A673 (cell line): ENCODE measurements around the gene FBRS. TPM values are rescaled to one million over a fixed set of nuclear protein-coding genes. Genes with fewer than 3 reads are reported as not detected.

Experiments used
- BruUV-seq: library from RNA; stranded (reverse); fragments of 400-500 nt; replicated peaks from 2 replicates; lab custom pipeline; 2021; lab: Mats Ljungman, UMichigan
- CTCF ChIA-PET: fragments of 300-600 bp; sonication (Branson Sonifier 250); formaldehyde crosslinking; loops from one replicate; lab custom pipeline; 2022; ENCODE audit warnings: antibody characterized with exemption; lab: Charles Lee
- POLR2A ChIA-PET: fragments of 300-600 bp; sonication (Branson Sonifier 250); formaldehyde crosslinking; loops from one replicate; lab custom pipeline; 2022; ENCODE audit warnings: antibody characterized with exemption; ENCODE audit not compliant: low non-redundant PET; lab: Charles Lee
- DNase-seq: peaks from one replicate; pipeline ENCODE4 v3.0.0-alpha.2; 2015; ENCODE audit warnings: low spot score
- H3K27ac ChIP-seq: fragments of 200-600 bp; sonication (generic); 2 replicates; pipeline ENCODE4 v1.5.1; 2016; ENCODE audit warnings: mixed run types, low read depth, mild to moderate bottlenecking, mixed read lengths, antibody characterized with exemption, low read length; ENCODE audit not compliant: poor library complexity, severe bottlenecking
- H3K27me3 ChIP-seq: fragments of 200-600 bp; sonication (generic); replicated peaks from 2 replicates; pipeline ENCODE4 v1.6.1; 2017; ENCODE audit warnings: mixed run types, low read depth, mild to moderate bottlenecking, mixed read lengths, antibody characterized with exemption, low read length; ENCODE audit not compliant: insufficient read depth, poor library complexity
- H3K36me3 ChIP-seq: fragments of 200-600 bp; sonication (generic); 2 replicates; pipeline ENCODE4 v1.6.1; 2016; ENCODE audit warnings: mixed run types, mild to moderate bottlenecking, mixed read lengths, antibody characterized with exemption, low read length; ENCODE audit not compliant: insufficient read depth, poor library complexity, severe bottlenecking
- H3K4me1 ChIP-seq: fragments of 200-600 bp; sonication (generic); 2 replicates; pipeline ENCODE4 v1.6.1; 2017; ENCODE audit warnings: mixed run types, mild to moderate bottlenecking, mixed read lengths, antibody characterized with exemption, low read length; ENCODE audit not compliant: insufficient read depth, poor library complexity, severe bottlenecking
- H3K4me3 ChIP-seq: fragments of 200-600 bp; sonication (generic); 2 replicates; pipeline ENCODE4 v1.5.1; 2016; ENCODE audit warnings: low read depth, mixed run types, mild to moderate bottlenecking, mixed read lengths, low read length; ENCODE audit not compliant: poor library complexity, severe bottlenecking
- H3K9me3 ChIP-seq: fragments of 200-600 bp; sonication (generic); 2 replicates; pipeline ENCODE4 v1.6.1; 2016; ENCODE audit warnings: mixed run types, low read depth, mild to moderate bottlenecking, mixed read lengths, antibody characterized with exemption, low read length; ENCODE audit not compliant: poor library complexity, severe bottlenecking
- EZH2 ChIP-seq: fragments of 200-600 bp; sonication (generic); IDR thresholded peaks from 2 replicates; pipeline ENCODE4 v1.6.1; 2017; ENCODE audit warnings: borderline replicate concordance, low read depth, mild to moderate bottlenecking, mixed read lengths, antibody characterized with exemption, low read length; ENCODE audit not compliant: poor library complexity, severe bottlenecking
- intact Hi-C: fragments of 100-400 bp; cut with micrococcal nuclease; formaldehyde crosslinking; loops from one replicate; pipeline ENCODE4 v1.10.0; 2022; ENCODE audit not compliant: unreplicated experiment
- total RNA-seq: library from RNA; stranded (reverse); gene quantifications from 2 replicates; pipeline ENCODE4 v1.2.3, GENCODE V29; 2021
- TF ChIP-seq, protein P1 (sequence below): fragments of 300-800, 200-600 bp; sonication (generic); conservative IDR thresholded peaks from 2 replicates; pipeline ENCODE4 v1.5.1; 2017; ENCODE audit warnings: low read depth, mild to moderate bottlenecking, antibody characterized with exemption, low read length, moderate library complexity, mixed read lengths

The FBRS gene
- total RNA-seq, 1 experiment from 2014 or later: 79.9 TPM

DNA sequence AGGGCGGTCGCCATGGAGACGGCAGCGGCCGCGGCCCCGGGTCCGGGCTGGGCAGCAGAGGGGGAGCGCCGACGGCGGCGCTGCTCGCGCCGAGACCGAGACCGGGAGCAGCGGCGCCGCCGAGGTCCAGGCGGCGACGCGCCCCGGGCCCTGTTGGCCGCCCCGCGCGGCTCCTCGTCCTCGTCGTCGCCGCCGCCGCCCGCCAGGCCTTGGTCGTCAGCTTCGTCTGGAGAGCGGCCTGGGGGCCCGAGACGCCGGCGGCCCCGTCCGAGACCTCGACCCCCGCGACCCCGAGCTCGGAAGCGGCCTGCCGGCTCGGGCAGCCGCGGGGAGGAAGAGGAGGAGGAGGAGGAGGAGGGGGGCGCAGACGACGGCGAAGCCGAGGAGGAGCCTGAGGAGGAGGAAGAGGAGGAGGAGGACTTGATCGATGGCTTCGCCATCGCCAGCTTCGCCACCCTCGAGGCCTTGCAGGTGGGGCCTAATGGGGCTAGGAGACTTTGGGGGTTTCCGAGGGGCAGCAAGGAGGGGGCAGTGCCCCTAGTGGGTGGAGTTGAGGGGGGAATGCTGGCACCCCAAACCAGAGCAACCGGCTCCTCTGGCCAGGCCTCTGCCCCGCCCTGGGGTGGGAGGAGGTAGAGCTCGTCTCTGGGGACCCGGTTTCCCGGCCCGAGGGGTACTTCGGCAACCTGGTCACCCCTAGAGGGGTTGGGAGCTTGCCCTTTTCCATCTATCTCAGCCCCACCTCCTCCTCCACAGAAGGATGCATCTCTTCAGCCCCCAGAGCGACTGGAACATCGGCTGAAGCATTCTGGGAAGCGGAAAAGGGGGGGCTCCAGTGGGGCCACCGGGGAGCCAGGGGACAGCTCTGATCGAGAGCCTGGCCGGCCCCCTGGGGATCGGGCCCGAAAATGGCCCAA, 1.5 kb downstream of the FBRS start:
- DNase-seq: no peak
- peak overlapping the region; percentile 81 for H3K4me3 ChIP-seq
- intact Hi-C loops: loop anchor here (2.0 kb wide), 1 partner anchor 39 kb away; the partner anchor contains the start of gene SRCAP
- H3K27me3 ChIP-seq: no peaks in the 10 kb centered on the region
- H3K9me3 ChIP-seq: no peaks in the 10 kb centered on the region
- BruUV-seq: no TSS peak
- H3K4me1 ChIP-seq: peaks cover 19% of the 10 kb centered on the region
- POLR2A ChIA-PET: interaction anchor here (0.7 kb wide), 1 partner anchor 875 kb away, joined by 3 read pairs; no protein-coding TSS in a partner anchor
- peak overlapping the region; percentile 99 for H3K27ac ChIP-seq
- peaks cover 54% of the 10 kb centered on the region for H3K36me3 ChIP-seq
- CTCF ChIA-PET: no interaction called here
- TF ChIP-seq, protein P1, sequence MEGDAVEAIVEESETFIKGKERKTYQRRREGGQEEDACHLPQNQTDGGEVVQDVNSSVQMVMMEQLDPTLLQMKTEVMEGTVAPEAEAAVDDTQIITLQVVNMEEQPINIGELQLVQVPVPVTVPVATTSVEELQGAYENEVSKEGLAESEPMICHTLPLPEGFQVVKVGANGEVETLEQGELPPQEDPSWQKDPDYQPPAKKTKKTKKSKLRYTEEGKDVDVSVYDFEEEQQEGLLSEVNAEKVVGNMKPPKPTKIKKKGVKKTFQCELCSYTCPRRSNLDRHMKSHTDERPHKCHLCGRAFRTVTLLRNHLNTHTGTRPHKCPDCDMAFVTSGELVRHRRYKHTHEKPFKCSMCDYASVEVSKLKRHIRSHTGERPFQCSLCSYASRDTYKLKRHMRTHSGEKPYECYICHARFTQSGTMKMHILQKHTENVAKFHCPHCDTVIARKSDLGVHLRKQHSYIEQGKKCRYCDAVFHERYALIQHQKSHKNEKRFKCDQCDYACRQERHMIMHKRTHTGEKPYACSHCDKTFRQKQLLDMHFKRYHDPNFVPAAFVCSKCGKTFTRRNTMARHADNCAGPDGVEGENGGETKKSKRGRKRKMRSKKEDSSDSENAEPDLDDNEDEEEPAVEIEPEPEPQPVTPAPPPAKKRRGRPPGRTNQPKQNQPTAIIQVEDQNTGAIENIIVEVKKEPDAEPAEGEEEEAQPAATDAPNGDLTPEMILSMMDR: no peak
- no peak for TF ChIP-seq EZH2

DNA sequence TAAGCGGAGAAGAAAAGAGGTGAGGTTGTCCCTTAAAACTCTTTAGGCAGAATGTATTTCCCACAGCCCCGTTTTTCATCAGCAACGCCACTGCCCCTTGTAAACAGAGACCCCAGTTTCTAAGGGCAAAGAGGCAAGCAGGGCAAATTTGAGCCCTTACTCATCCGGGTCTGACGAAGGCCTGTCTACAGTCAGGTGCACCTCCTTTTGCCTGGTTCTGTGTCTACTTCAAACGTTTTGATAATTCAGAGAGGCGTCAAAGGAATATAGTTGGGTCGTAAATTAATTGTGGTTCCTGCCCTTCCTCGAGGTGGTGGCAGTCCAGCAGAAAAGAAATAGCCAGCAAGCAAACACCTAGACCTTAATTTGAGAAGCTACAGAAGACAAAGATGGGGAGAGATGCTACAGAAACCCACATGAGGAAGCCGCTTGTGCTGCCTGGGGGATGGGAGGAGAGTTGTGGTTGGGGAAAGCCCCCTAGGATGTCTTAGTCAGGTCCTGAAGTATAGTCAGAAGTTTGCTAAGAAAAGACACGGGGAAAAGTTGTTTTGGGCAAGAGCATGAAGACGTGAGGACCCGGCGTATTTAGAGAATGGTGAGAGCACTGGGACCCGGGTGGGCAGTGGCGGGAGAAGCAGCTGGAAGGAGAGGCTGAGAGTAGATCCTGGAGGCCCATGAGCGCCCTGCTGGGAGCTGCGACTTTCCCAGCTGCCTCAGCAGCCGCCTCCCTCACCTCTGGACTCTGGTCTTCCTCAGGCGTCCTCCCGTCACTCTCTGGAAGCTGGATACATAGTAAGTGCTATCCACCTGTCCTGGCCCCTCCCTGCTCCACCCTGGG, 2.4 kb downstream of the FBRS start:
- ChIA-PET CTCF (no interaction called here), POLR2A (interaction anchor here (0.7 kb wide), 1 partner anchor 876 kb away, joined by 3 read pairs; no protein-coding TSS in a partner anchor)
- intact Hi-C loops: no loop called here
- no TSS peak for BruUV-seq
- Histone ChIP-seq H3K9me3 (no peaks in the 10 kb centered on the region), H3K27me3 (no peaks in the 10 kb centered on the region), H3K36me3 (peaks cover 54% of the 10 kb centered on the region), H3K27ac (peak overlapping the region; percentile 99), H3K4me3 (peak overlapping the region; percentile 81), H3K4me1 (peaks cover 19% of the 10 kb centered on the region)
- TF ChIP-seq EZH2: no peak
- TF ChIP-seq, protein P1: no peak
- no peak for DNase-seq

DNA sequence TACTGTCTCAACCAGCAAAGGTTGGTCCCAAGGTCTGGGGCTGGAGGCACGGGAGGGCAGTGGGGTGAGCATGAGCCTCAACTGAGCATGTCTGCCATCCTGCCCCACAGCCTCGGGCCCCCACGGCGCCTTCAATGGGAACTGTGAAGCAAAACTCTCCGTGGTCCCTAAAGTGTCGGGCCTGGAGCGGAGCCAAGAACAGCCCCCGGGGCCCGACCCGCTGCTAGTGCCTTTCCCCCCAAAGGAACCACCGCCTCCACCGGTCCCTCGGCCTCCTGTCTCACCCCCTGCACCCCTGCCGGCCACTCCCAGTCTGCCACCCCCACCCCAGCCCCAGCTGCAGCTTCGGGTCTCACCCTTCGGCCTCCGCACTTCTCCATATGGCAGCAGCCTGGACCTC, 4.2 kb downstream of the FBRS start:
- POLR2A ChIA-PET: no interaction called here
- Histone ChIP-seq H3K36me3 (peaks cover 62% of the 10 kb centered on the region), H3K27me3 (no peaks in the 10 kb centered on the region)

More for the DNA sequence above, 4.2 kb downstream of the FBRS start:
- TF ChIP-seq EZH2: no peak
- TF ChIP-seq, protein P1: no peak
- CTCF ChIA-PET: no interaction called here
- Histone ChIP-seq H3K4me3 (no peak overlapping the region), H3K9me3 (no peaks in the 10 kb centered on the region), H3K4me1 (peaks cover 14% of the 10 kb centered on the region), H3K27ac (no peak overlapping the region)
- no TSS peak for BruUV-seq
- DNase-seq: no peak
- intact Hi-C loops: no loop called here
